ENCODE data around the gene EPG5.
"Not testable (repeated sequence)": the region's sequence is repeated elsewhere in the genome, so short reads cannot be mapped to it uniquely, and the experiment has no call there.

EPG5 gene

DNA sequence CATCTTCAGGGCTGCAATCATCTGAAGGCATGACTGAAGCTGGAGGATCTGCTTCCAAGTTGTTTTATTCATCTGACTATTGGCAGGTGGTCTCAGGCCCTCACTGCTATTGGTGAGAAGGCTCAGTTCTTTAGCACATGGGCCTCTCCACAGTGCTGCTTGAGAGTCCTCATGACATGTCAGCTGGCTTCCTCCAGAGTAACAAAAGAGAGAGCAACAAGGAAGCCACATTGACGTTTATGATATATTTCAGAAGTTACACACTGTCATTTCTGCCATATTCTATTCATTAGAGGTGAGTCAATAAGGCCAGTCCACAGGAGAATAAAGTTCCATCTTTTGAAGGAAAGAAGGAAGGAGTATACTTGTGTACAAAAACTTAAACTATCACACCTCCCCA, 149.6 kb downstream of the EPG5 start:
- no peak overlapping the region for H3K18ac ChIP-seq (ENCODE audit: low read length)
- H3K4me1 ChIP-seq (ENCODE audit: control insufficient read depth in 2 of 2, insufficient read depth in 1 of 2, low read depth in 1 of 2, low read length in 2 of 2) = no peaks in the 10 kb centered on the region
- no peaks in the 10 kb centered on the region for H3K36me3 ChIP-seq (replicated peaks in 1 of 2; ENCODE audit: control insufficient read depth in 2 of 2, insufficient read depth in 2 of 2, low read length in 2 of 2)
- WGBS, 2 donors (ENCODE audit: extremely low coverage in 2 of 2, insufficient read length in 2 of 2, insufficient replicate concordance in 1 of 2) = no CpG with 5 or more reads among the region's 1 CpG
- DNase-seq (ENCODE audit: low spot score) = no peak
- peak overlapping the region; percentile 40 for H2AFZ ChIP-seq (ENCODE audit: low read length)
- H2BK120ac ChIP-seq (ENCODE audit: low read depth, low read length) = no peak overlapping the region
- H3K27me3 ChIP-seq (ENCODE audit: control insufficient read depth in 3 of 3, insufficient read depth in 3 of 3, low read depth in 1 of 3, low read length in 3 of 3) = peaks cover 0 to 2% (median 0%) of the 10 kb centered on the region in 3 experiments
- H3K79me1 ChIP-seq (ENCODE audit: low read depth, low read length) = no peaks in the 10 kb centered on the region
- no peak overlapping the region for H3K4me3 ChIP-seq (ENCODE audit: low read length in 2 of 2)
- H2BK12ac ChIP-seq (ENCODE audit: low read length) = no peak overlapping the region
- H3K14ac ChIP-seq (ENCODE audit: low read length) = no peak overlapping the region
- no peak overlapping the region for H2BK15ac ChIP-seq (ENCODE audit: low read length)
- no peak overlapping the region for H3K27ac ChIP-seq (replicated peaks; ENCODE audit: low read length)
- H3K23ac ChIP-seq (ENCODE audit: low read depth, low read length, poor library complexity) = no peak overlapping the region
- H4K91ac ChIP-seq (ENCODE audit: low read depth, low read length, poor library complexity) = no peak overlapping the region
- H3K9ac ChIP-seq (ENCODE audit: low read depth, low read length, poor library complexity) = no peak overlapping the region
- H3K4me2 ChIP-seq (ENCODE audit: insufficient read depth, low read length, poor library complexity, severe bottlenecking) = no peak overlapping the region
- no peak overlapping the region for H2BK5ac ChIP-seq (ENCODE audit: low read length)
- H2AK5ac ChIP-seq (ENCODE audit: low read depth, low read length) = no peak overlapping the region
- no peak overlapping the region for H3K4ac ChIP-seq (ENCODE audit: low read length)
- H3K9me3 ChIP-seq (replicated peaks in 1 of 2; ENCODE audit: control insufficient read depth in 2 of 2, insufficient read depth in 1 of 2, low read depth in 1 of 2, low read length in 2 of 2) = no peaks in the 10 kb centered on the region
- no peak overlapping the region for H4K8ac ChIP-seq (ENCODE audit: low read depth, low read length)

DNA sequence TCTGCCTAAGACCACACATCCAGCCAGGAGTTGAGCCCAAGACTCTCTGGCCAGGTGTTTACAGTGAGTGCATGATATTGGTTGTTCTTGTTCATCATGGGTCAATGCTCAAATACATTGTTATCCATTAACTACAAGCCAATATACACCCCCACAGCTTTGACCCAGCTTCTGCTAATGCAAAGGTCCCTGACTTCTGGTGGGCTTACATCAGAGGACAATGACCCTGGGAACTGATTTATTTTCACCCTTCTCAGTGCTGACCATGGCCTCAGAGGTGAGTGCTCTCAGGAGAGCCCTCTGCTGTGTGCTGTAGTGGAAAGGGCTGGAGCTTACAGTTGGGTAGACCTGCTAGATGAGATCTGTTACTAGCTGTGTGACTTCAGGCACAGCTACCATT, 152.4 kb downstream of the EPG5 start:
- not testable (repeated sequence) for H3K14ac ChIP-seq (ENCODE audit: low read length); H3K27me3 ChIP-seq (ENCODE audit: control insufficient read depth in 3 of 3, insufficient read depth in 3 of 3, low read depth in 1 of 3, low read length in 3 of 3); H2AFZ ChIP-seq (ENCODE audit: low read length); H2BK120ac ChIP-seq (ENCODE audit: low read depth, low read length); H3K18ac ChIP-seq (ENCODE audit: low read length); H3K36me3 ChIP-seq (replicated peaks in 1 of 2; ENCODE audit: control insufficient read depth in 2 of 2, insufficient read depth in 2 of 2, low read length in 2 of 2); H4K8ac ChIP-seq (ENCODE audit: low read depth, low read length); H3K4ac ChIP-seq (ENCODE audit: low read length); DNase-seq (ENCODE audit: low spot score); H2BK5ac ChIP-seq (ENCODE audit: low read length); H3K9me3 ChIP-seq (replicated peaks in 1 of 2; ENCODE audit: control insufficient read depth in 2 of 2, insufficient read depth in 1 of 2, low read depth in 1 of 2, low read length in 2 of 2); H3K4me1 ChIP-seq (ENCODE audit: control insufficient read depth in 2 of 2, insufficient read depth in 1 of 2, low read depth in 1 of 2, low read length in 2 of 2); H3K4me2 ChIP-seq (ENCODE audit: insufficient read depth, low read length, poor library complexity, severe bottlenecking); H2AK5ac ChIP-seq (ENCODE audit: low read depth, low read length); H3K79me1 ChIP-seq (ENCODE audit: low read depth, low read length); H3K23ac ChIP-seq (ENCODE audit: low read depth, low read length, poor library complexity); H3K9ac ChIP-seq (ENCODE audit: low read depth, low read length, poor library complexity); H4K91ac ChIP-seq (ENCODE audit: low read depth, low read length, poor library complexity); H2BK15ac ChIP-seq (ENCODE audit: low read length); H3K4me3 ChIP-seq (ENCODE audit: low read length in 2 of 2); H3K27ac ChIP-seq (replicated peaks; ENCODE audit: low read length); H2BK12ac ChIP-seq (ENCODE audit: low read length)

DNA sequence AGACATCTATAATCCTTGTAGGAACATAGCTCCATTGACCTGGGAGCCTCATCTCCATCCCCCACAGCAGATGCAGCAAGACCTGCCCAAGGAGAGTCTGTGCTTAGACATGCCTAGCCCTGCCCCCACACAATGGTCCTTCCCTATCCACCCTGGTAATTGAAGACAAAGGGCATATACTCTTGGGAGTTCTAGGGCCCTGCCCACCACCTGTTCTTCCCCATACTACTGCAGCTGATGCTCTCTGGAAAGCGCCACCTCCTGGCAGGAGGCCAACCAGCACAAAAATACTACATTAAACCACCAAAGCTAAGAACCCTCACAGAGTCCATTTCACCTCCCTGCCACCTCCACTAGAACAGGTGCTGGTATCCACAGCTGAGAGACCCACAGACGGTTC, 160.0 kb downstream of the EPG5 start:
- H3K27ac ChIP-seq (replicated peaks; ENCODE audit: low read length) = not testable (repeated sequence)

DNA sequence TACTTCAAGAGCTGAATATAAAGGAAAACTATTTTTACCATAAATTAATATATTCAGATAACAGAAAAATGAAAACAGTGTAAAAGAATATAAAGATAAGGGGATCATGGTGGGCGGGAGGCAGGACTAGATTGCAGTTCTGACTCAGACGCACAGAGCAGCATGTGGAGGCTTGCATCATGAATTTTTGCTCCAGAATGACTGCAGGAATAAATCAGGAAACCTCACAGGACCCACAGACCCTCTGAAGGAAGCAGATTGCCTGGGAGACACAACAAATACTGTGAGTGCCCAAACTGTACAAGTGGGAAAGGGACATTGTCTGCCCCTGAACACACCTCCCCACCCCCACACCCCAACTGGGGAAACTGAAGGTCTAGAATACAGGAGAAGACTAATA, 160.9 kb downstream of the EPG5 start:
- Histone ChIP-seq H3K4ac (ENCODE audit: low read length) (no peak overlapping the region), H3K9me3 (replicated peaks in 1 of 2; ENCODE audit: control insufficient read depth in 2 of 2, insufficient read depth in 1 of 2, low read depth in 1 of 2, low read length in 2 of 2) (peaks cover 0 to 5% of the 10 kb centered on the region in 2 donors), H3K36me3 (replicated peaks in 1 of 2; ENCODE audit: control insufficient read depth in 2 of 2, insufficient read depth in 2 of 2, low read length in 2 of 2) (no peaks in the 10 kb centered on the region), H3K4me2 (ENCODE audit: insufficient read depth, low read length, poor library complexity, severe bottlenecking) (no peak overlapping the region), H3K4me1 (ENCODE audit: control insufficient read depth in 2 of 2, insufficient read depth in 1 of 2, low read depth in 1 of 2, low read length in 2 of 2) (no peaks in the 10 kb centered on the region), H2BK15ac (ENCODE audit: low read length) (no peak overlapping the region), H2AK5ac (ENCODE audit: low read depth, low read length) (no peak overlapping the region), H2BK12ac (ENCODE audit: low read length) (no peak overlapping the region), H3K9ac (ENCODE audit: low read depth, low read length, poor library complexity) (no peak overlapping the region), H3K14ac (ENCODE audit: low read length) (no peak overlapping the region), H4K8ac (ENCODE audit: low read depth, low read length) (no peak overlapping the region), H3K27me3 (ENCODE audit: control insufficient read depth in 3 of 3, insufficient read depth in 3 of 3, low read depth in 1 of 3, low read length in 3 of 3) (no peaks in the 10 kb centered on the region), H2BK120ac (ENCODE audit: low read depth, low read length) (no peak overlapping the region), H4K91ac (ENCODE audit: low read depth, low read length, poor library complexity) (no peak overlapping the region), H3K23ac (ENCODE audit: low read depth, low read length, poor library complexity) (no peak overlapping the region), H2AFZ (ENCODE audit: low read length) (peak overlapping the region; percentile 12), H3K79me1 (ENCODE audit: low read depth, low read length) (no peaks in the 10 kb centered on the region), H3K18ac (ENCODE audit: low read length) (no peak overlapping the region), H2BK5ac (ENCODE audit: low read length) (no peak overlapping the region), H3K4me3 (ENCODE audit: low read length in 2 of 2) (no peak overlapping the region), H3K27ac (replicated peaks; ENCODE audit: low read length) (no peak overlapping the region)
- no CpG with 5 or more reads among the region's 2 CpGs for WGBS, 2 donors (ENCODE audit: extremely low coverage in 2 of 2, insufficient read length in 2 of 2, insufficient replicate concordance in 1 of 2)
- DNase-seq (ENCODE audit: low spot score) = no peak

More for the DNA sequence above, 160.0 kb downstream of the EPG5 start:
- H2AK5ac ChIP-seq (ENCODE audit: low read depth, low read length); H3K27me3 ChIP-seq (ENCODE audit: control insufficient read depth in 3 of 3, insufficient read depth in 3 of 3, low read depth in 1 of 3, low read length in 3 of 3); H3K9ac ChIP-seq (ENCODE audit: low read depth, low read length, poor library complexity); H2BK120ac ChIP-seq (ENCODE audit: low read depth, low read length); H3K4me3 ChIP-seq (ENCODE audit: low read length in 2 of 2); DNase-seq (ENCODE audit: low spot score); H4K91ac ChIP-seq (ENCODE audit: low read depth, low read length, poor library complexity); H3K9me3 ChIP-seq (replicated peaks in 1 of 2; ENCODE audit: control insufficient read depth in 2 of 2, insufficient read depth in 1 of 2, low read depth in 1 of 2, low read length in 2 of 2); H3K14ac ChIP-seq (ENCODE audit: low read length); H3K4me2 ChIP-seq (ENCODE audit: insufficient read depth, low read length, poor library complexity, severe bottlenecking); H3K79me1 ChIP-seq (ENCODE audit: low read depth, low read length); H3K18ac ChIP-seq (ENCODE audit: low read length); H2BK15ac ChIP-seq (ENCODE audit: low read length); H3K4me1 ChIP-seq (ENCODE audit: control insufficient read depth in 2 of 2, insufficient read depth in 1 of 2, low read depth in 1 of 2, low read length in 2 of 2); H3K23ac ChIP-seq (ENCODE audit: low read depth, low read length, poor library complexity); H4K8ac ChIP-seq (ENCODE audit: low read depth, low read length); H3K36me3 ChIP-seq (replicated peaks in 1 of 2; ENCODE audit: control insufficient read depth in 2 of 2, insufficient read depth in 2 of 2, low read length in 2 of 2); H3K4ac ChIP-seq (ENCODE audit: low read length); H2BK5ac ChIP-seq (ENCODE audit: low read length): not testable (repeated sequence)
- Histone ChIP-seq H2AFZ (ENCODE audit: low read length) (peak overlapping the region; percentile 12), H2BK12ac (ENCODE audit: low read length) (peak overlapping the region; percentile 41)
- no CpG with 5 or more reads among the region's 2 CpGs for WGBS, 2 donors (ENCODE audit: extremely low coverage in 2 of 2, insufficient read length in 2 of 2, insufficient replicate concordance in 1 of 2)
